ENCODE results near the gene ANKS6.

Gene ANKS6

DNA sequence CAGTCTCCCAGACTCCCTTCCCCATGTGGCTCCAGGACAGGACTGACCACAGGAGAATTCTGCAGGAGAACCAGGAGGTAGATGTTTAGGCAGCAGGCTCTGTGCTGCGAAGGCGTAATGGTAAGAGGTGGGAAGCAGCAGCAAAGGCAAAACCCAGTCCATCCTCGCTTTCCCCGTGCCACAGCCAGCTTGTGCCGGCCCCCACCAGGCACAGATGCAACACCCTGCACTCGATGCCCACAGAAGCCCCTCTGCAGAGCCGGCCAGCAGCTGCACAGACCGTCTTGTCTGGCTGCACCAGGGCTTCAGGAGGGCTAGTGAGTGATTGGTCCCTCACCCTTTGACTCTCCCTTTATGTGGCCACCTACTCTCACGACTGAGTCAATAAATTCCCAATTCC lies 28.0 kb downstream of the ANKS6 start:
- DNase-seq, result no peak

DNA sequence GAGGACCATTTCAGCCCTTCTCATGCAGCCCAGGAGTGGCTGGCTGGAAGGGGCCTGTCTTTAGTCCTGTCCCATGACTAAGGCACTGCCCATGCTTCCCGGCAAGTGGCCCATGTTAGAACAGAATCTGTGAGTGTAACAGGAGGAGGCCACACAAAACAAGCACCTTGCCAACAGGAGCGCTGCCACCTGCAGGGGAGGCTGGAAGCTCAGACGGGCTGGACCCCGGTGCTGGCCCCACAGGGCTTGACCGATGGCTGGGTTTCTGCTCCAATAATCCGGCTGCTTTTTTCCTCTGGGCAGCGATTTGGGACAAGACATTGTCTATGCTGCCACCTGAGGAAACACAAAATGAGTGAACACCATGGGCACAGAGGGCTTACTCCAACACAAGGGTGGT lies 28.4 kb downstream of the ANKS6 start:
- DNase-seq, result no peak

DNA sequence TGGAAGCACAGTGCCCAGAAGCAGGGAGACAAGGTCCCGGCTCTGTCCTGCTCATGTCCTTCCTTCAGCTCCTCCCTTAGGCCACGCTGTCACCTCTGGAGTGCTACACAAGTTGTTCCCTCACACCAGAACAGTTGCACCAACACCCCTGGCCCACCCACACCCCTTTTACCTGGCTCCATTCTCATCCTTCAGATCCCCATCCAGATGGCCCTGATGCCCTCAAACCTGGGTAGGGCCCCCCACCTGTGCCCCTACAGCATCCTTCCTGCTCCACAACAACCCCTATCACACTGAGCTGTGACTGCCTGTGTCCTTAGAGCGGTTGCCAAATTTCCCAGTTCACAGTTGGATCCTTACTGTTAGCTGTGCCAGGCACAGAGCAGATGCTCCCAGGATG lies 29.2 kb downstream of the ANKS6 start:
- no peak for DNase-seq

DNA sequence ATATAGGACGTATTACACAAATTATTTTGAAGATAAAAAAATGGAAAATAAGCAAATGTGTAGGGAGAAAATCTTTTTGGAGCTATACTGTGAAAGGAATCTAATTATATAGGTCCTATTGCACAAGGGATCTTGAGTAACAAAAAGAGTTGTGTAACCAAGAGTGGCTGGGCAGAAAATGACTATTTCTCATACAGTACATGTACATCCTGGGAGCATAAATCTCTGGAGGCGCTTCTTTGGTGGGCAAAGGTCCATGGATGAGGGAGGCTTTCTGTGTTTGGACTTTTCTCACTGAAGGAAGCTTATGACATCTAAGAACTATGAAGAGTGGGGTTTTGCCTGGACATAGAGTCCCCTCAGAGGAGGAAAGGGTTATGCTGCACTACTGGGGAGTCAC lies 29.8 kb downstream of the ANKS6 start:
- no peak for DNase-seq

DNA sequence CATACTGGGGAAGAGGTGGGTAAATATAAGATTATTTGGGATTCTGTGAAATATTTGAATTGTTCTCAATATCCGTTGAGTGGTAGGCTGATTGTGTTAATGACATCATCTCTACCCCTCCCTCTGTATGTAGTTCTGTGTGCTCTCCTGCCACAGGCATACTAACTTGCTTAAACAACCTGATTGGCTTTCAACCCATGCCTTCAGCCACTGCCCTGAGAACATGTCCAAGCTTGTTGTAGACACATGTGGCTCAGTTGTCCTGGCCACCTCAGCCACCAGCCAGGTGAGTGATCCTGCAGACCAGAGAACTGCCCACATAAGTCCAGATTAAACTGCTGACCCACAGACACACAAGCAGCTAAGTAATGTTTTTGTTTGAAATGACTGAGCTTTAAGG lies 31.1 kb downstream of the ANKS6 start:
- no peak for DNase-seq

DNA sequence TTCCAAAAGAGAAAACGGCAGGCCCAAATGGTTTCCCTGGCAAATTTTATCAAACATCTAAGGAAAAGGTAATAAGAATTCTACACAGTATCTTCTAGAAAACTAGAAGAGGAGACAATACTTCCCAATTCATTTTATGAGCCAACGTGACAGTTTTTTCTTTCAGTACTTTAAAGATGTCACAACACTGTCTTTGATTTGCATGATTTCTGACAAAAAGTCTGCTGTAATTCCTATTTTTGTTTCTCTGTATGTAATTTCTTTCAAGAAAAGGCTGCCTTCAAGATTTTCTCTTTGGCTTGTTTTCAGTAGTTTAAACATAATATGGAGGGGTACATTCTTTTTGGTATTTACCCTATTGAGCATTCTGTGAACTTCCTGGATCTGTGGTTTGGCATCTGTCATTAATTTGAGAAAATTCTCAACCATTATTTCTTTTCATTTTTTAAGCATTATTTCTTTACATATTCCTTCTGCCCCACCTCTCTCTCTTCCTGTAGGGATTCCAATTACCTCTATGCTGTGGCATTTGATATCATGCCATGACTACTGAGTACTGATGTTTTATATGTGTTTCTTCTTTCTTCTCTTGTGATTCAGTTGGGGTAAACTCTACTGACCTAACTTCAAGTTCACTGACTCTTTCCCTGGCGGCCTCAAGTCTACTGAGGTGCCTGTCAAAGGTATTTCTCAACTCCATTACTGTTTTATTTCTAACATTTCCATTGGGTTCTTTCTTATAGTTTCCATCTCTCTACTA lies 32.2 kb downstream of the ANKS6 start:
- no peak for DNase-seq

DNA sequence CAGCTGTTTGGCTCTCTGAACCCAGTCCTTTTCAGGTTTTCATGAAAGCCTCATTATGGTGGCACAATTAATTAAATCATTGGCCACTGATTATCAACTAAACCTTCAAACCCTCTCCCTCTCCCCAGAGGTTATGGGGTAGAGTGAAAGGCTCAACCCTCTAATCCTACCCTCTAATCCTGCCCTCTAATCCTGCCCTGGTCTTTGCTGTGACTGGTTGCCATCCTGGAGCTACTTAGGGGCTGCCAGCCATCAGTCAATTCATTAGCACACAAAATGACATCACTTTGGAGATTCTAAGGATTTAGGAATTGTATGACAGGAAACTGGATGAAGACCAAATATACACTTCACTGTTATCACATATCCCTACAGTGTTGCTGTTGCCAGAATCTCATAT lies 36.1 kb downstream of the ANKS6 start:
- no peak for DNase-seq

DNA sequence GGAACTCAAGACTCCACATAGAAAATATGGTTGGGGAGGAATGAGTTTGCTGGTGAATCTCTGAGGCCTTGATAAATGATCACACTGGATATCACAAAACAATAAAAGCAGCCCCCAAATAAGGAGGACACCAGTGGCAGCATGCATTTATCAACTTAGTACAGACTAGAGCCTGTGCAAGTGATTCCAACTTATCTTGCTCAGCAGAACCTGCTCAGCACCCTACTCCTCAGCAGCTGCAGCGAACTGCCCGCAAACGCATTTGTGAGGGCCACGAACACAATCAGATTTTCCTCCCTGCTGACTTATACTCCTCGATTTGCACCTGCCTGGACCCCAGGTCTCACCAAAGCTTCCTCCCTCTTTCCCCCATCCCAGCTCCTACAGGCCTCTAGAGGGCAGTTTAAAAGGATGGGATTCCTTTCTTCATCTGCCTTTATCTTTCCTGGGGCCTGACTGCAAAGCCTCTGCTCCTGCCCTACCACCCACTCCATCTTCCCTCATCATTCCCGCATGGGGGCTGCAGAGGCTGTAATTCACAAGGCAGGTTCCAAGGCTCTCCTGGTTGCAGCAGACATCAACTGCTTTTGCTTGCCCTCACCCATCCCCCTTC lies 41.2 kb downstream of the ANKS6 start:
- DNase-seq, result no peak

DNA sequence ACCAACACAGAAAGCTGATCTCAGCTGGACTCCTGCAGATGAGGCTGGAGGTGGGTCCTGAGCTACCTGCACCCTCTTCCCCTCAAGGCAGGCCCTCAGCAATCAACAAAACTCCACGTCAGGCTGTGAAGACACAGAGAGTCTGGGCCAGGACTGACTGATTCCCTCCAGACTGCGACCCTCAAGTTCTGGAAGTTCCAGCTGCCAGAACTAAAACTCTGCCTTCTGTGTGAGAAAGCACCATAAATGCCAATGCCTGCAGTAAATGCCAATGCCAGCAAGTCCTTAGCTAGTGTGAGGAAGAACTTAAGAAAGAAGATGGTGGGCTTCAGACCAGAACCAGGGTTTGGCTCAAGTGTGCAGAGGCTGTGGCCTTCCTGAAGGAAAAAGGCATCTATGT lies 45.1 kb downstream of the ANKS6 start:
- DNase-seq, result no peak

DNA sequence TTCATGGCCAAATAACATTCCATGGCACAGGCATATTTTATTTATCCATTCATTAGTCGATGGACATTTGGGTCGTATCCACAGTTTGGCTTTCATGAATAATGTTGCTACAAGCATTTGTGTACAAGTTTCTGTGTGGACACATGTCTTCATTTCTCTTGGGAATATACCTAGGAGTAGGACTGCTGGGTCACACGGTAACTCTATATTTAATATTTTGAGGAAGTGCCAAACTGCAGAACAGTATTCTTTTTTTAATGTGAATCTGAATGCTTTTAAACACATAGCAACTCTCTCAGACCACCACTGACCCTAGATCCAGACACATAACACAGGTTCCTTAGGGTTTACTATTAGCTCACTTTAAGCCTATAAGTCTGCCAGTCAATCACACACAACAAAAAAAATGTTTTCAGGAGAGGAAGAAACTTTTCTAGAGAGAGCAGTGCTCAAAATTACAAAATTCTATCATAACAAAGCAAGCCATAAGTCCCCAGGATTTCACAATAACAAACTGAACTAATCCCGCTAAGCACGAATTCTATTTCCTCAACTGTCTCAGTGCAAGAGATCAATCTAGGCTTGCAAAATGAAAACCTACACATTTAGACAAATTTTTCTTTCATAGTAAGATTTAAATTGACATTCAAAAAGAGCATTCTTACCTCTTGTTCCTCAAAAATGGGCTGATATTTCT lies 45.8 kb downstream of the ANKS6 start:
- no peak for DNase-seq

DNA sequence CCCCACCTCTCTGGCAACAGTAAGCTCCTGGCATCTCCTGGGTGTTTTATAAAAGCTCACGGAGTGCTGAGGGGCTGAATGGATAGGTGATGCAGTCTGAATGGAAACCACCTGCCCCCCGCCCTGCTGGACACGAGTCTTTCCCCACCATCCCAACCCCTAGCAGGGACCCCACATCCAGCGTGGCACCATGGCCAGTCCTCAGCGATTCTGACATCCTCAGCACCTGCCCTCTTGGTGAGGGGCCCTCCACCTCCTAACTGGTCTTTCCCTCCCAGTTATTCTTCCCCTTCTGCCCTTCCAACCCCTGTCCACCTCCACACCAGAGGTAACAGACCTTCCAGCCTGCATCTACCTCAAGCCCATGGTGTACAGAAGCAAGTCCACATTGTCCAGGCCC lies 48.9 kb downstream of the ANKS6 start:
- DNase-seq, result no peak

DNA sequence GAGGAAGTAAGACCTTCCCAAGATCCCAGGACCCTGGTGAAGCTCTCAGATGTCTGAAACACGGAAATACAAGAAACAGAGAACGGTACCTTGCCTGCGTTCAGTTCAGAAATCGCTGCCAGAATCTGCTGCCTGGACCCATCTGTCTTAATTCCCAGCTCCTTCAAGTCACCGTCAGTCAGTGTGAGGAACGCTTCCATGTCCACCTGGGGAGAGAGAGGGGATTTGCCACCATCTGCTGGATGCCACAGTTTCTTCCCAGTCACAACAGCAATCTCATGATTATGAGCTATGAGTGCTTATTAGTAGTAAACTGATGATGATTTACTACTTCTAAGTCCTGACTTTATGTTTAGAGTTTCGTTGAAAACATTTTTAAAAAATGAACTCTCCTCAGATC lies 50.9 kb downstream of the ANKS6 start:
- no peak for DNase-seq

DNA sequence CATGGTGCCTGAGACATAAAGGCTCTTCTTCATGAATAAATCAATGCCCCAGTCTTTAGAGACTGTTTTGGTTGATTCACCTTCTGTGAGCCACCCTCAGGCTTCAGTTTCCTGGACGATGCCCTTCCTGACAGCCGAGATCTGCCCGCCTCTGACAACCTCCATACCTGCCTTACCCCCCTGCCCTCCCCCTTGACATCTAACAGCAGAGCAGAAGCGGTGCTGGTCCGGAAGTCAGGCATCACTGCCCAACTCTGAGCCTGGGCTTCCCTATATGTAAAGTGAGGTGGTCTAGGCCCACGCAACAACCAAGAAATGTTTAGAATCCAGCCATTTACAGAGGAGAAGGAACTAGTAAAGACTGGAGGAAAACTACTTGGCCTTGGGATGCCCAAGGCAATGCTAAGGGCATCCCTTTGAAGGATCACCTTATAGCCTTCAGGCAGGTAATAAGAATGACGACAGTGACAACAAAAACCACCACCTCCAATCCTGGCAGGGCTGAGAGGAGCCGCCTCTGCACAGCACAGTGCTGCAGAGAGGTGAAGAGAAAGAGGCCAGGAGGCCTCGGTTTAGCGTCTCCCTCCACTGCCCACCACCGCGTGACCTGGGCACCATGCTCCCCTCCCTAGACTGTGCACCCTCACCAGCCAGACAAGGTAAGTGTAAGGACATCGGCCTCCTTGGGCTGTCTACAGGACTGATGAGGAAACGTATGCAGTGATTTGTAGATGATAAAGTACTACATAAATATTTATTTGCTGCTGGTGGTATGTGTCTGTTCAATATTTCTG lies 52.3 kb downstream of the ANKS6 start:
- no peak for DNase-seq

DNA sequence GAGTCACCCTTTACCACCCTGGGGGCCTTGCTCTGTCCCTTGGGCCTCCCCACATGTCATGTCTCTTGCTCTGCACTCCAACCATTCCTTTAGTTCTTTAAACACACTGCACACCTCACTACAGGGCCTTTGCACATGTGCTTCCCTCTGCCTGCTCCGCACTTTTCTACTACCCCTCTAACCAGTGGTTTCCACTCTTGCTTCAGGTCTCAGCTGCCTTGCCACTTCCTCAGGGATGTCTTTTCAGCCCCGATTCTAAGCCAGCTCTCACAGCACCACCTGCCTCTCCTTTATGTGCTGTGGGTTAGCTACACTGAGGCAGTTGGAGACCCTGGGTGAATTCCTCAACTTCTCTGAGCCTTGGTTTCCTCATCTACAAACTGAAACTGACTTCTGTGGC lies 53.0 kb downstream of the ANKS6 start:
- DNase-seq, result no peak

DNA sequence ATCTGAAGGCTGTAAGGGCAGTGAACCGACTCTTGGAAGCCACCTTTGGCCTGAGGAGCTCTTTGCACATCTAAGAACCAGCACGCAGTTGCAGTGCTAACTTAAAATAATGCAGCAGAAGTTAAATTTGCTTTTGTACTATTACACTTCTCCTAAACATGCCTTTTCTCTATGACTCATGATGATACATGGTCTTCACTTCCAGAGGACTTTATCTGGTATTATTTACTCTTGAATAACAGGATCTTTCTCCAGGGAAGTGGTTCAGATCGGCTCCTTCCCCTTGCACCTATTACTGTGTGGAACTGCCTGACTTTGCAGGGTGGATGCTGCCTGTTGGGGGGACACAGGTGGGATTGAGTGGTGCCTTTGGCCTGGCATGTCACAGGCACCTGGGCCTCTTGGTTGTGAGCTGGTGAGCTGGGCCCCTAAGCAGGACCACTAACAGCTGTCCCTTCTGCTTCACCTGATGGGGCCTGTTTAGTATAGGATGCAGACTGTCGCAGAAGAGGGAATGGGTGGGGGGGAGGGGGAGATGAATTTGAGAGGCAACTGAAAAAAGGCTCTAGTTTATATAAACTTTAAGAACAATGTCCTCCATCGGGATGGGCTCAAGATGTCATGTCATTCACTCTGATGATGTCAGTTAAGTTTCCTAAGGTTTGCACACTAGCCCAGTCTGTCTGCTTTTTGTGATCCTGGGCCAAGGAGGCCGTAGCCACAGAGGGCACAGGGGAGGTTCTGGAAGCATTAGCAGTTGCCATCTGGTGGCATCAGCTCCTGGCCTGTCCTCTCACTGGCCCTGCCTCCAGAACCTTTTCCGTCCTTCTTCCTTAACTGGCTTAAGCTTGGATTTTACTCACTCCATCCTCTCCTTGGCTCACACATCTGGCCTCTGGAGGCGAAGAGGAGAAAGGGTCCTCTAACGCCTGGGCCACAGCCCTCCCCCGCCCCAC lies 53.8 kb downstream of the ANKS6 start:
- DNase-seq, result no peak

DNA sequence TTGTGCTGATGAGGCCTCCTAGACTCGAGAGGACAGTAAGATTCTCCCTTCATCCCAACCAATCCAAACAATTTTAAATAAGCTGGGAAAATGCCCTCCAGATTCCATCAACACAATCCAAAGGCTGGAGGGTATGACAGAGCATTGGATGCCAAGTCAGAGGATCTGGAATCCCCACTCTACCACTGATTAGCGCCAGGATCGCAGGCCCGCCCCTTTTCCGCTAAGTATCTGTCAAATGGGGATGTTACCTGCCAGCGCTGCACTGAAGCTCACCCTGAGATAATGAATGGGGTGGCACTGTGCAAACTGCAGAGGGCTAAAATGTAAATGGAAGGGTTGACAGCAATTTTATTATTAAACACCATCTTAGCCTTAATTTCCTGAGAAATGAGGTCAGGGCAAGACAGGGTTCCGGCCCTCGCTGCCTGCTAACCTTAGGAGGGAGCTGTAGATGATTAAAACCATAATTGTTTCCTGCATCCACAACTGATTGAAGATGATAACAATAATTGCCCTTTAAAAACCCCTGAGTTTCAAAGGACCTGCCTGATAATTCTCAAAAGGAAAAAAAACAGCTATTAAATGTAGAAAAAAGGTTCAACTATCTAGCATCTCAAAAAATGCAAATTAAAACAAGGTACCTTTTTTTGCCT lies 56.0 kb downstream of the ANKS6 start:
- DNase-seq, result no peak

DNA sequence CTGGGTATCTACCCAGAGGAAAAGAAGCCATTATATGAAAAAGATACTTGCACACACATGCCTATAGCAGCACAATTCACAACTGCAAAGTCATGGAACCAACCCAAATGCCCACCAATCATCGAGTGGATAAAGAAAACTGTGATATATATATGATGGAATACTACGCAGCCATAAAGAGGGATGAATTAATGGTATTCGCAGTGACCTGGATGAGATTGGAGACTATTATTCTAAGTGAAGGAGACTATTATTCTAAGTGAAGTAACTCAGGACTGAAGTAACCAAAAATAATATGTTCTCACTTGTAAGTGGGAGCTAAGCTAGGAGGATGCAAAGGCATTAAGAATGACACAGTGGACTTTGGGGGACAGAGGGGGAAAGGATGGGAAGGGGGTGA lies 57.6 kb downstream of the ANKS6 start:
- DNase-seq, result no peak

DNA sequence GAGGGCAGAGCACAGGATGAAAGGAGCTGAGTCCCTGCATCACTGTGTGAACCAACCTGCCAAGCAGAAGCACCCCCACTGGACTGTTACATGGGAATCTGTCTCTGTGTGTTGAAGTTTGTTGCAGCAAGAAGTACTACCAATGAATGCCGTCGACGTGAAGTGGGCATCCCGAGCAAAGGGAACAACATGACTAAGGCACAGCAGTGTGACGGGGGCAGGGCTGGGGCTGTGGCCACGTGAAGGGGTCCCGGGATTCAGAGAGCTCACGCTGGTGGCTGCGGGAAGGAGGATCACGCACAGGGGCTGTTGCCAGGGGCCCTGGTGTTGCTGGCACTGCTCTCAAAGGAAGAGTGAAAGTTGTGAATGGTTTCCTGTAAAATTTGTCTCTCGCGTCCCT lies 60.1 kb downstream of the ANKS6 start:
- DNase-seq, result no peak

DNA sequence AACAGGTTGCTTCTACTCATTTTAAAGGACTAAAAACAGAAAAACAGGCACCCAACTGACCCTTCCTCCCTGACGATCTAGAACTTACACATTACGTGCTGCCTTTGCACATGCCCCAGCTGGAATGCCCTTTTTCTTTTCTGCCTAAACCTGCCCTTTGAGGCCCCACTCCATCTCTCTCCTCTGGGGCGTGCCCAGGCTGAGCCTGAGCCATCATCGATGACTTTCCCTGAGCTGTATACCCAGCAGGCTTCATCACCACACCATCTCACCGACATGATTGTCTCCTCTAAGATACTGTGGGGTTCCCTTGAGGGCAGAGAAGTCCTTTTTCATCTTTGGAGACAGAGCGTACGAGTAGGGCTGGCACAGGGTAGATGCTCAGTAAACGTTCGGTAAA lies 63.6 kb downstream of the ANKS6 start:
- no peak for DNase-seq

DNA sequence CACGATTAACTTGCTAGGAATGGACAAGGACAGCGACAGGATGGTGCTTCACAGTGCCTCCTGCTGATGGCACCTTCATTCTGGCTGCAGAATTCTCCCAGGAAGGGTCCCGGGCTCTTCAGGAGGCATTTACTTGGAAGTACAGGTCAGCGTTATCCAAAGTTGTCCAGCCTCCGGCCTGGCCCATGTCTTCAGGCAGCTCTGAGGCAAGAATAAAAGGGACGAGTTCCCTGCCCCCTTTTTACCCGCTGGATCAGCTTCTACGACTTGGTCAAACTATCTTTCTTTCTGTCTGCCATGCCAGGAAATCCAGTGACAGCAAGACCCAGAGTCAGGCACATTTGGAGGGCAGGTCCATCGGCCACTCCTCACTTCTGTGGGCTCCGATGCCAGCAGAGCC lies 64.3 kb downstream of the ANKS6 start:
- no peak for DNase-seq

DNA sequence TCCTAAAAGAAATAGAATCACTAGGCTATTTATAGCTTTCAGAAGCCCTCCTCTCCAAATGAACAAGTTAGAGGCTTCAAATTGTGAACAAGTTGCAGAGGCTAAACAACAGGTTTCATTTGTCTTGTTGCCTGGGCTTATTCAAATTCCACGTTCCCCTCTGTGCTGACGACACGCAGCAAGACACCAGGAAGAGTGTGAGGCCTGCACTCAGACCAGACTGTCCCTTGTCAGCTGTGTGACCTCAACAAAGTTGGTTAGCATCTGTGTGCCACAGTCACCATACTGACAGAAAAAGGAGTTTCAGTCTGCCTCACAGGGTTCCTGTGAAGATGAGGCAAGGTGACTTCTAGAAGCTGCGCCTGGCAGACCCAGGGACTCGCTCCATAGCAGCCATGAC lies 65.5 kb downstream of the ANKS6 start:
- DNase-seq, result no peak

DNA sequence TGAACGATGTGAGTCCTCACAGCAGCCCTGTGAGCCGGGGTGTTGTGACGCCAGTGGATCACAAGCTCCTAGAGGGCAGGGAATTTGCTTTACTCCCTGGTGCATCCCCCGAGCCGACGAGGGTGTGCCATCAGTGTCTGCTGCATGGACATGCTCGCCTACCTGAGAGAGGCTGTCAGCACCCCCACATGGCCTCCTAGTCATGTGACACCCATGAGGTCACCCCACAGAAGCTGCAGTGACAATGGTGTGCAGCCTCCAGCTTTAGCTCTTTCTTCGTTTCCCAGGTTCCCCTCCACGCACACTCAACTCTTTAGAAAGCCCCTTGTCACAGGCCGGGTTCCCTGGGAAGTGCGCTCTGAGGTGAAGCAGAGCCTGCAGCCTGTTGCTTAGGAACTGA lies 67.9 kb downstream of the ANKS6 start:
- DNase-seq, result no peak

Data from KG1 (cell line).